Lower lobe of right lung (tissue), 2 donors: ENCODE results near the gene C1QL3. TPM values are rescaled to one million over a fixed set of nuclear protein-coding genes. Genes with fewer than 3 reads are reported as not detected.

Source experiments
- ATAC-seq, 2 donors: fragments of 200-7000 bp; cut with Tn5 transposase; one replicate each; pipeline ENCODE4 v1.9.1; 2020 to 2022; ENCODE audit warnings: mild to moderate bottlenecking in 2 of 2, moderate library complexity in 2 of 2
- DNase-seq: peaks from one replicate; pipeline ENCODE4 v3.0.0-alpha.2; 2020
- H3K27ac ChIP-seq: fragments of 200-600 bp; one replicate; pipeline ENCODE4 v1.8.0; 2022
- H3K27me3 ChIP-seq: fragments of 200-600 bp; one replicate; pipeline ENCODE4 v1.8.0; 2022; ENCODE audit warnings: low read depth
- H3K36me3 ChIP-seq: fragments of 200-600 bp; one replicate; pipeline ENCODE4 v1.8.0; 2022; ENCODE audit warnings: mild to moderate bottlenecking
- H3K4me1 ChIP-seq: fragments of 200-600 bp; one replicate; pipeline ENCODE4 v1.8.0; 2022
- H3K4me3 ChIP-seq: fragments of 200-600 bp; one replicate; pipeline ENCODE4 v1.8.0; 2022; ENCODE audit warnings: mild to moderate bottlenecking
- H3K9me3 ChIP-seq: fragments of 200-600 bp; one replicate; pipeline ENCODE4 v1.8.0; 2022
- CTCF ChIP-seq: fragments of 200-600 bp; IDR thresholded peaks from one replicate; pipeline ENCODE4 v1.8.0; 2022; ENCODE audit warnings: antibody characterized with exemption, mild to moderate bottlenecking
- intact Hi-C: fragments of 100-400 bp; cut with DNase I; formaldehyde crosslinking; loops from one replicate; pipeline ENCODE4 v1.11.0; 2022
- total RNA-seq: library from RNA; stranded (reverse); fragmentation: NEBNext Ultra II Directional; extraction: Animal tissue kit (Norgen Biotek cat#: 25700); gene quantifications from one replicate; pipeline ENCODE4 v1.2.1, GENCODE V29; 2021
- donor health status: DM: no; HTN: yes; CAD: no; lungs with severe emphysema.

C1QL3 gene
- total RNA-seq, 1 donor from 2014 or later = not detected

- Histone ChIP-seq H3K9me3 (no peaks in the 10 kb centered on the region), H3K36me3 (peaks cover under 1% of the 10 kb centered on the region), H3K4me1 (no peaks in the 10 kb centered on the region), H3K27ac (no peak overlapping the region), H3K4me3 (no peak overlapping the region), H3K27me3 (no peaks in the 10 kb centered on the region)
- TF ChIP-seq CTCF = no peak
- intact Hi-C loops = no loop called here
- DNase-seq = no peak
- peak; percentile 67 to 68 for ATAC-seq
Measured at GRCh38 chr10:16481052-16481728, 40.5 kb downstream of the C1QL3 start.

- intact Hi-C loops = no loop called here
- ATAC-seq (no peak), DNase-seq (no peak)
- Histone ChIP-seq H3K36me3 (no peaks in the 10 kb centered on the region), H3K27me3 (no peaks in the 10 kb centered on the region), H3K9me3 (no peaks in the 10 kb centered on the region), H3K4me1 (no peaks in the 10 kb centered on the region), H3K27ac (no peak overlapping the region), H3K4me3 (no peak overlapping the region)
- TF ChIP-seq CTCF = no peak
Measured at GRCh38 chr10:16478801-16479200, 42.9 kb downstream of the C1QL3 start.

- no peaks in the 10 kb centered on the region for H3K36me3 ChIP-seq
- H3K4me1 ChIP-seq = no peaks in the 10 kb centered on the region
- intact Hi-C loops = no loop called here
- H3K27ac ChIP-seq = no peak overlapping the region
- H3K4me3 ChIP-seq = no peak overlapping the region
- no peaks in the 10 kb centered on the region for H3K9me3 ChIP-seq
- TF ChIP-seq CTCF = no peak
- no peaks in the 10 kb centered on the region for H3K27me3 ChIP-seq
- DNase-seq = no peak
- no peak for ATAC-seq
Measured at GRCh38 chr10:16477757-16478156, 43.9 kb downstream of the C1QL3 start.

- intact Hi-C loops = no loop called here
- no peak for TF ChIP-seq CTCF
- H3K9me3 ChIP-seq = no peaks in the 10 kb centered on the region
- no peaks in the 10 kb centered on the region for H3K27me3 ChIP-seq
- no peaks in the 10 kb centered on the region for H3K36me3 ChIP-seq
- DNase-seq (no peak), ATAC-seq (no peak)
- no peaks in the 10 kb centered on the region for H3K4me1 ChIP-seq
- H3K27ac ChIP-seq = no peak overlapping the region
- no peak overlapping the region for H3K4me3 ChIP-seq
Measured at GRCh38 chr10:16472828-16473227, 48.9 kb downstream of the C1QL3 start.

- no peaks in the 10 kb centered on the region for H3K4me1 ChIP-seq
- H3K36me3 ChIP-seq = no peaks in the 10 kb centered on the region
- ATAC-seq = no peak
- no peak overlapping the region for H3K27ac ChIP-seq
- intact Hi-C loops = no loop called here
- H3K27me3 ChIP-seq = no peaks in the 10 kb centered on the region
- H3K4me3 ChIP-seq = no peak overlapping the region
- no peak for DNase-seq
- no peak for TF ChIP-seq CTCF
- no peaks in the 10 kb centered on the region for H3K9me3 ChIP-seq
Measured at GRCh38 chr10:16470747-16471146, 50.9 kb downstream of the C1QL3 start.
